CD8-positive, alpha-beta memory T cell (primary cell): ENCODE measurements around the gene ILK. TPM values are rescaled to one million over a fixed set of nuclear protein-coding genes. Genes with fewer than 3 reads are reported as not detected.

Experiments used
- CTCF ChIA-PET: fragments of 350-600 bp; sonication (Branson Sonifier 250); formaldehyde crosslinking; loops from one replicate; lab custom pipeline; 2021; ENCODE audit warnings: antibody characterized with exemption; lab: Charles Lee
- POLR2A ChIA-PET: fragments of 350-600 bp; sonication (Branson Sonifier 250); formaldehyde crosslinking; loops from one replicate; lab custom pipeline; 2021; ENCODE audit warnings: antibody characterized with exemption; lab: Charles Lee
- DNase-seq, 5 donors: peaks; one replicate each; pipeline versions ENCODE4 v3.0.0 to v3.0.0-alpha.2; 2020 to 2022; ENCODE audit warnings: mixed read lengths in 1 of 5
- H3K27ac ChIP-seq: one replicate; pipeline ENCODE4 v1.7.0; 2013; ENCODE audit warnings: low read depth, mild to moderate bottlenecking, low read length, moderate library complexity
- H3K27me3 ChIP-seq: 2 replicates; pipeline ENCODE4 v1.7.0; 2013; ENCODE audit warnings: low read length, mild to moderate bottlenecking; ENCODE audit not compliant: insufficient read depth, poor library complexity, severe bottlenecking
- H3K36me3 ChIP-seq: 2 replicates; pipeline ENCODE4 v1.7.0; 2013; ENCODE audit warnings: mild to moderate bottlenecking, low read length, moderate library complexity; ENCODE audit not compliant: insufficient read depth
- H3K4me1 ChIP-seq: 2 replicates; pipeline ENCODE4 v1.7.0; 2013; ENCODE audit warnings: mild to moderate bottlenecking, low read length, moderate library complexity; ENCODE audit not compliant: insufficient read depth
- H3K4me3 ChIP-seq: 2 replicates; pipeline ENCODE4 v1.7.0; 2013; ENCODE audit warnings: mild to moderate bottlenecking, low read length
- H3K9me3 ChIP-seq: 2 replicates; pipeline ENCODE4 v1.7.0; 2013; ENCODE audit warnings: mild to moderate bottlenecking, low read length
- H3K27ac Mint-ChIP-seq, 8 donors: one replicate each; pipeline ENCODE4 v1.8.0; 2020 to 2021; ENCODE audit warnings: mixed read lengths in 8 of 8, mild to moderate bottlenecking in 6 of 8, inconsistent platforms in 3 of 8, moderate library complexity in 3 of 8
- H3K27me3 Mint-ChIP-seq, 2 donors: one replicate each; pipeline ENCODE4 v1.8.0; 2020 to 2021; ENCODE audit warnings: mixed read lengths in 2 of 2, mild to moderate bottlenecking in 1 of 2, moderate library complexity in 1 of 2
- H3K36me3 Mint-ChIP-seq, 3 donors: one replicate each; pipeline ENCODE4 v1.8.0; 2020 to 2021; ENCODE audit warnings: mixed read lengths in 3 of 3, inconsistent platforms in 1 of 3, mild to moderate bottlenecking in 1 of 3
- H3K4me1 Mint-ChIP-seq, 3 donors: one replicate each; pipeline ENCODE4 v1.8.0; 2020 to 2021; ENCODE audit warnings: mixed read lengths in 3 of 3, inconsistent platforms in 1 of 3, mild to moderate bottlenecking in 1 of 3
- H3K4me3 Mint-ChIP-seq, 7 donors: one replicate each; pipeline ENCODE4 v1.8.0; 2020 to 2021; ENCODE audit warnings: mixed read lengths in 7 of 7, mild to moderate bottlenecking in 6 of 7, moderate library complexity in 4 of 7, inconsistent platforms in 2 of 7
- H3K9me3 Mint-ChIP-seq, 5 donors: one replicate each; pipeline ENCODE4 v1.8.0; 2020 to 2022; ENCODE audit warnings: mixed read lengths in 5 of 5, mild to moderate bottlenecking in 3 of 5, moderate library complexity in 2 of 5, inconsistent platforms in 1 of 5
- polyA plus RNA-seq: library from polyadenylated mRNA; unstranded; fragments of 300-500 nt; fragmentation: Illumina TruSeq; gene quantifications from one replicate; pipeline ENCODE4 v1.2.3, GENCODE V29; 2021
- total RNA-seq, 2 experiments: library from RNA; stranded (reverse); gene quantifications; one replicate each; pipeline ENCODE4 v1.2.3, GENCODE V29; 2021

ILK gene
- total RNA-seq (10 to 100 TPM; 90.1 to 92.6 TPM), polyA plus RNA-seq (111 TPM)

DNA sequence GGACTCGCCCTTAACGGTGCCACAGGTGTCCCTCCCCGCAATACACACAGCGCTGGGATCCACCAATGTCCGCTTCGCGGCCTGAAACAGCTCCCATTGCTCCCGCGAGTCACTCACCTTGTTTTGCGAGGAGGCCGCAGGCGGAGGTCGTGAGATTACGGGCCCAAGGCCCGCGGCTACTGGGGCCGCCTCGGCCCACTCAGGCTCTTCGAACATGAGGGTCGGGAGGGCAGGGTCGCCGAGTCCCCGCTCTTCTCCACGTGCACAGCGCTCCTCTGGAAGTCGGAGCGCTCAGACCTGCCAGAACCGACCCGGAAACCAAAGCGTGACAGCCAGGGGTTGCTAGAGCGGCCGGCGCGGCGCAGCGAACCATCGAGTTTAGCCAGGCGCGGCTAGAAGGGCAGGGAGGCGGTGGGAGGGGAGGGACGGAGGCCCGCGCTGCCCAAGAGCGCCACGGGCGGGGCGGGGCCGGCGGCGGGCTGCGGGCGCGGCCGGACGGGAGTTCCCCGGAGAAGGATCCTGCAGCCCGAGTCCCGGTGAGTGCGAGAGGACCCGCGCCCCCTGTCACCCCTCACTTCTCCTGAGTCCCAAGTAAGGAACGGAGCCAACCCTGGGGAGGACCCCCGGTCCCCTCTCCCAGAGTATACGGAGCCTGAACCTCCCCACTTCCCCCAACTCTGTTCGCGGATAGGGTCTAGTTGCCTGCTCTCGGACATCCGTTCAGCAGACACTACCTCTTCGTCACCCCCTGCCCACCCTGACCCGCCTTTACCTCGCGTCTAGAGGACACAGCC lies at the start of gene ILK, which contains the start of gene RRP8:
TSS of gene ILK (plus strand) at position 488 of the 794 bp plus-strand sequence. CDS start 498 bp downstream, outside the sequence.
TSS of gene RRP8 (minus strand) at position 330 of the 794 bp plus-strand sequence. CDS start at position 216, 114 bp downstream.
- Mint-ChIP-seq H3K27ac (no peak within 1 kb of the TSS), H3K36me3 (peaks cover 0 to 47% (median 5%) of the 10 kb centered on the region in 3 donors), H3K4me3 (no peak within 1 kb of the TSS), H3K27me3 (no peaks in the 10 kb centered on the region), H3K9me3 (no peaks in the 10 kb centered on the region), H3K4me1 (peaks cover 14 to 31% (median 18%) of the 10 kb centered on the region in 3 donors)
- POLR2A ChIA-PET: interaction anchor here (0.6 to 3.9 kb wide), 7 partner anchors 9 to 369 kb away, joined by 3 to 35 read pairs (median 12); partner anchors contain the start of genes FHIP1B, MRPL17, TAF10 and TPP1
- no peaks in the 10 kb centered on the region for H3K9me3 ChIP-seq
- H3K27ac ChIP-seq: peak within 1 kb of the TSS; percentile 91
- DNase-seq: peak; percentile 80 to 91 (median 81)
- no peaks in the 10 kb centered on the region for H3K27me3 ChIP-seq
- H3K4me1 ChIP-seq: peaks cover 57% of the 10 kb centered on the region
- CTCF ChIA-PET: interaction anchor here (1.0 to 4.6 kb wide), 18 partner anchors 8 to 249 kb away, joined by 3 to 68 read pairs (median 4); partner anchors contain the start of genes MRPL17, TAF10 and TPP1
- H3K36me3 ChIP-seq: peaks cover 40% of the 10 kb centered on the region
- peak within 1 kb of the TSS; percentile 86 for H3K4me3 ChIP-seq

DNA sequence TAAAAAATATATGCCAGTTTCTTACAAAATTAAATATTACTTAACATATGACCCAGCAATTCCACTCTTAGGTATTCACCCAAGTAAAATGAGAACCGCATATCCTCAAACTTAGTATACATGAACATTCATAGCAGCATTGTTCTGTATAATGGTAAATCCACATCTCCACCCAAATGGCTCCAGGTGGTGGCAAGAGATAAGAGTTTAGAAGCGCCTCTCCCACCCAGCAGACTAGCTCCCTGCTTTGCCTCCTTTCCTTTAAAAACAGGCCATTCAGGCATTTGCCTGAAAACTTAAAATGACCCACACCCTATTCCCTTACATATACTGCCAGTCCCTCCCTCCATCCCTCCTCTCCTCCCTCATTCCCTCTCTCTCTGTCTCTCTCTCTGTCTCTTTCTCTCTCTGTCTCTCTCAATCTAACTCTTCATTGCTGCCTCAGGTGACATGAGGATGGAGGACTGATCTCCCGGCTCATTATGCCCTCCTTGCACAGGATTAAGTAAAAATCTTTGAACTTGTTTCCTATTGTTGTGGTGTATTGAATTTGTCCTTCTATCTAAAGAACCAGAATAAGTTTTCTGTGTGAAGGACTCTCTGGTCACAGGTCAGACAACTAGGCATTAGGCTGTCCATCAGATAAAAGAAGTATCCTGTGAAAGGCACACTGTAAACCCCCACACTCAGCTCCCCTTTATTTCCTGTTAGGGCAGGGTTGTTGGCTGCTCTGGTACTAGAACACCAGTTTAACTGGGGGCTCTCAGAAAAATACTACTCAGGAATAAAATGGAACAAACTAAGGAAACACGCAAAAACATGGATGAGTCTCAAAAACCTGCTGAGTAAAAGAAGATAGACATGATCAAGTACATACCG lies 48.5 kb upstream of the ILK start:
- Mint-ChIP-seq H3K36me3 (peaks cover 3 to 22% (median 7%) of the 10 kb centered on the region in 3 donors), H3K4me1 (no peaks in the 10 kb centered on the region), H3K4me3 (no peak overlapping the region), H3K9me3 (no peaks in the 10 kb centered on the region), H3K27me3 (no peaks in the 10 kb centered on the region), H3K27ac (peak overlapping the region in 2 of 8 donors; percentile 54 to 58)
- ChIA-PET POLR2A (no interaction called here), CTCF (no interaction called here)
- H3K4me3 ChIP-seq: no peak overlapping the region
- H3K27me3 ChIP-seq: no peaks in the 10 kb centered on the region
- peak overlapping the region; percentile 47 for H3K27ac ChIP-seq
- DNase-seq: no peak
- H3K4me1 ChIP-seq: no peaks in the 10 kb centered on the region
- H3K36me3 ChIP-seq: no peaks in the 10 kb centered on the region
- no peaks in the 10 kb centered on the region for H3K9me3 ChIP-seq

DNA sequence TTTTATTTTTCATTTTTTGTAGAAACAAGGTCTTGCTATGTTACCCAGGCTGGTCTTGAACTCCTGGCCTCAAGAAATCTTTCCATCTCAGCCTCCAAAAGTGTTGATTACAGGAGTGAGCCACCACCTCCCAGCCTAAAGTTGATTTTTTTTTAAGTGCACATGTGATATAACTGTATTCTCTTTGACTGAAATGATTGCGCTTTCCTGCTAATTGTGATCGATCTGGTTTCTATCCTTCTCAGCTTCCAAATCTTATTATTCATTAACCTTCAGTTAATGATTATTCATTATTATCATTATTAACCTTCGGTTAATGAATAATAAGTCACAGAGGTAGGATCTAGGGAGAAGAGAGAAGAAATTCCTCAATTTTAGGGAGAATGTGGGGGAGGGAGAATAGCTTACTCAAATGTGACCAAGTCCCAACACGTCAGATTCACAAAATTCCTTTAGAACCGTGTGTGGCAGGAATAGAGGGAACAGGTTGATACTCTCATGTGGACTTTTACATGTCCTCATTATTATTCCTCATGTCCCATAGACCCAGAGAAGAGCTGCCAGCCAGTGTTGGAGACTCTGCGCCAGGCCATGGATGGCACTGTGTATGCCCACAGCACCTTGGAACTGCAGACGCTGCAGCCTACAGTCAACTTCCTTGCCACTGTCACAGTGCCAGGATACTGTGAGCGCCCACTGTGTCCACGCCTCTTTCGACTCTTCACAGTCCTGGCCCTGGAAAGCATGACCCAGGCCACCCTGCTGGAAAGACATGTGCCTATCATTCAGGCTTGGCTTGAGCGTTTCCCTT lies 47.2 kb upstream of the ILK start:
- Histone ChIP-seq H3K4me1 (no peaks in the 10 kb centered on the region), H3K27me3 (no peaks in the 10 kb centered on the region), H3K9me3 (no peaks in the 10 kb centered on the region), H3K4me3 (no peak overlapping the region), H3K36me3 (no peaks in the 10 kb centered on the region), H3K27ac (no peak overlapping the region)
- no peak for DNase-seq
- no peaks in the 10 kb centered on the region for H3K9me3 Mint-ChIP-seq
- H3K36me3 Mint-ChIP-seq: peaks cover 3 to 29% (median 7%) of the 10 kb centered on the region in 3 donors
- no peaks in the 10 kb centered on the region for H3K4me1 Mint-ChIP-seq
- H3K4me3 Mint-ChIP-seq: no peak overlapping the region
- POLR2A ChIA-PET: no interaction called here
- no peaks in the 10 kb centered on the region for H3K27me3 Mint-ChIP-seq
- CTCF ChIA-PET: no interaction called here
- H3K27ac Mint-ChIP-seq: peak overlapping the region in 1 of 8 donors; percentile 38

DNA sequence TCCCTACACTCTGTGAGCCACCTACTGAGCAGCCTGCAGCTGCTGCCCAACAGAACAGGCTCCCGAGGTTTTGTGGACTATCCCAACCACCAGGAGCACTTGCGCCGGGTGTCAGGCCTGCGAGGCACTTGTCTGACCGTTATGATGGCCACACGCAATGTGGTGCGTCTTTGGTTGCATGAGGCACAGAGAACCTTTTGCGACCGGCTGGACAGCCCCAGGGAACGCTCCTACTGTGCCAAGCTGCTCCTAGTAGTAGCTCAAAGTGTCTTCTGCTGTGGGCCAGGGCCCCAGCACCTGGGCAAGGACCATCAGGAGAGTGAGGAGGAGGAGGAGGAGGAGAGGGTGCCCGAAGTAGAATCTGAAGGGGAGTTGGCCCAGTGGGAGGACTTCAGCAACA lies 46.5 kb upstream of the ILK start:
- peak overlapping the region in 1 of 8 donors; percentile 1 for H3K27ac Mint-ChIP-seq

DNA sequence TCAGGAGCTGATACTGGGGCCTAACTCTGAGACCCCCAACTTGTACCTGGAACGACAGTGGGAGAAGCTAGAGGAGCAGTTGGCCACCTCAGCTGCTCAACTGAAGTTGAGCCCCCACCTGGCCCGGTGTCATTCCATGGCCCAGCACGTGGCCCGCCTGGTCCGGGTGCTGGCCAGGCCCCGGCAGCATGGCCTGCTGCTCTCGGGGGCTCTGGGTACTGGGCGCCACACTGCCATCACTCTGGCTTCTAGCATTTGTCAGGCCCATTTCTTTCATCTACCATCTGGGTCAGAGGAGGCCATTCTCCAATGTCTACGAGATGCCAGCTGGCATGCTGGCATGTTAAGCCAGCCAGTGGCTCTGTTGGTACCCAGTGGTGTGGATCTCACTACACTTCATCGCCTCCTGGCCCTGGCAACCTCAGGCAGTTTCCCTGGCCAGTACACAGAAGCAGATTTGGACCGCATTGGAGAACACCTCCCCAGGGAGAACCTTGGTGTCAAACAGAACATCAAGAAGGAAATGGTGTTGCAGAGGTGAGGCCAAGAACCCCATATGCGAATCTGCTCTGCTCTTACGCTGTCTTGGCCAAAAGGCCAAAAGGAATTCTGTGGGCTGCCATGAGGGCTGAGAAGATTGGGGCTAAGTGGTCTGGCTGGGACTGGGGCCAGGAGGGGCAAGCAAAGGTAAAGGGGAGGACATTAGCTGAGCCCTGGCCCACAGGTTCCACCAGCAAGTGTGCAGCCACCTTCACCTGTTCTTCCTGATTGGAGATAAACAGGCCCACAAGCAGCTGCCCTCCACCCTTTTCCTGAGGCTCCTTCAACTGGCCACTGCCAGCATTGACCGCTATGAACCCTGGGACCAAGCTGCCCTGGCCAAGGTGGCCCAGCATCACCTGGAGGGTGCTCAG lies 45.6 kb upstream of the ILK start:
- H3K27me3 ChIP-seq: no peaks in the 10 kb centered on the region
- no peaks in the 10 kb centered on the region for H3K9me3 ChIP-seq
- H3K36me3 ChIP-seq: no peaks in the 10 kb centered on the region
- no peaks in the 10 kb centered on the region for H3K9me3 Mint-ChIP-seq
- no peak overlapping the region for H3K4me3 ChIP-seq
- no peak overlapping the region for H3K4me3 Mint-ChIP-seq
- H3K27me3 Mint-ChIP-seq: peaks cover 0 to 3% of the 10 kb centered on the region in 2 donors
- ChIA-PET POLR2A (no interaction called here), CTCF (interaction anchor here (1.2 kb wide), 1 partner anchor 125 kb away, joined by 3 read pairs; the partner anchor contains the start of gene MRPL17)
- DNase-seq: no peak
- H3K36me3 Mint-ChIP-seq: peaks cover 3 to 40% (median 11%) of the 10 kb centered on the region in 3 donors
- H3K4me1 ChIP-seq: no peaks in the 10 kb centered on the region
- H3K4me1 Mint-ChIP-seq: no peaks in the 10 kb centered on the region
- H3K27ac Mint-ChIP-seq: no peak overlapping the region
- no peak overlapping the region for H3K27ac ChIP-seq

More for the DNA sequence above, 46.5 kb upstream of the ILK start:
- Mint-ChIP-seq H3K36me3 (peaks cover 3 to 35% (median 9%) of the 10 kb centered on the region in 3 donors), H3K9me3 (no peaks in the 10 kb centered on the region), H3K27me3 (no peaks in the 10 kb centered on the region), H3K4me3 (no peak overlapping the region), H3K4me1 (no peaks in the 10 kb centered on the region)
- POLR2A ChIA-PET: no interaction called here
- Histone ChIP-seq H3K4me3 (no peak overlapping the region), H3K4me1 (no peaks in the 10 kb centered on the region), H3K27ac (no peak overlapping the region), H3K9me3 (no peaks in the 10 kb centered on the region), H3K36me3 (no peaks in the 10 kb centered on the region), H3K27me3 (no peaks in the 10 kb centered on the region)
- no peak for DNase-seq
- CTCF ChIA-PET: no interaction called here

DNA sequence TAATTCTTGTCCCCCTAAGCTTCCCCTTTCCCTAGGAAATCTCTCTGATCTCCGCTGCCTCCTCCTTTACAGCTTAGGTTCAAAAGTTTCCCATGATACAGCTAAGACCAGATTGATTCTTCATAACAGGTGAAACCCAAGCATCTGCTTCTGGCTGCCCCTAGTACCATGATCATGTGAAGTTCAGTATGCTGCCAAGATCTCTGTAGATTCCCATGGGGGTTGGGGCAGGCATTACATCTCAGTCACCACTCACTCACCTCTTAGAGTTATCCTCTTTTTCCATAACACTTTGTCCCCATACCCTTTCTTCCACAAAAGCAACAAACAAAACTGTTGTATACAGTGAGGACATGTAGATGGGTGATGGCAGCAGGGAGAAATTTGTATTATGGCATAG lies 44.2 kb upstream of the ILK start:
- no peak for DNase-seq
- Mint-ChIP-seq H3K4me3 (no peak overlapping the region), H3K9me3 (no peaks in the 10 kb centered on the region), H3K36me3 (peaks cover 3 to 50% (median 11%) of the 10 kb centered on the region in 3 donors), H3K27ac (no peak overlapping the region), H3K27me3 (peaks cover 0 to 4% of the 10 kb centered on the region in 2 donors), H3K4me1 (no peaks in the 10 kb centered on the region)
- H3K4me3 ChIP-seq: no peak overlapping the region
- H3K9me3 ChIP-seq: no peaks in the 10 kb centered on the region
- ChIA-PET POLR2A (no interaction called here), CTCF (interaction anchor here (1.2 kb wide), 1 partner anchor 124 kb away, joined by 3 read pairs; the partner anchor contains the start of gene MRPL17)
- H3K27ac ChIP-seq: no peak overlapping the region
- H3K4me1 ChIP-seq: no peaks in the 10 kb centered on the region
- no peaks in the 10 kb centered on the region for H3K27me3 ChIP-seq
- no peaks in the 10 kb centered on the region for H3K36me3 ChIP-seq
